H1 (cell line): ENCODE results near the gene GABRD. TPM values are rescaled to one million over a fixed set of nuclear protein-coding genes. Genes with fewer than 3 reads are reported as not detected.

Source experiments
- EZH2 ChIP-seq: fragments of 200-600 bp; sonication (generic); IDR thresholded peaks from 2 replicates; pipeline ENCODE4 v1.7.1; 2012; ENCODE audit warnings: low read depth, mild to moderate bottlenecking, moderate library complexity, low read length, inconsistent platforms; ENCODE audit not compliant: severe bottlenecking
- RNF2 ChIP-seq: fragments of 200-900, 300-1000 bp; sonication (generic); IDR thresholded peaks from 2 replicates; pipeline ENCODE4 v1.7.1; 2016; ENCODE audit warnings: borderline replicate concordance, low read depth, mild to moderate bottlenecking, antibody characterized with exemption, low read length; ENCODE audit not compliant: poor library complexity, severe bottlenecking; ENCODE audit errors: missing control alignments
- polyA plus RNA-seq, 7 experiments: library from polyadenylated mRNA; depleted of rRNA in 3 of 7; stranded (reverse) in 5 of 7; unstranded in 2 of 7; fragments of >200 nt in 5 of 7; fragments of 200-250 nt in 2 of 7; gene quantifications; 1 replicate in 5 of 7; 2 replicates in 1 of 7; 4 replicates in 1 of 7; pipeline versions ENCODE4 v1.2.1 to v1.2.3, GENCODE V29; 2011 to 2013; ENCODE audit warnings: missing spikeins in 2 of 7, mixed read lengths in 2 of 7
- total RNA-seq: library from RNA; stranded (reverse); fragmentation: NEBNext Ultra II Directional; extraction: Animal tissue kit (Norgen Biotek cat#: 25700); gene quantifications from 2 replicates; pipeline ENCODE4 v1.2.1, GENCODE V29; 2021

Gene GABRD
- total and polyA plus RNA-seq, 2 of the 8 experiments (the other 6 are each of a cell fraction or from before 2014, with no cell fraction given): 1.8 to 3.0 TPM

DNA sequence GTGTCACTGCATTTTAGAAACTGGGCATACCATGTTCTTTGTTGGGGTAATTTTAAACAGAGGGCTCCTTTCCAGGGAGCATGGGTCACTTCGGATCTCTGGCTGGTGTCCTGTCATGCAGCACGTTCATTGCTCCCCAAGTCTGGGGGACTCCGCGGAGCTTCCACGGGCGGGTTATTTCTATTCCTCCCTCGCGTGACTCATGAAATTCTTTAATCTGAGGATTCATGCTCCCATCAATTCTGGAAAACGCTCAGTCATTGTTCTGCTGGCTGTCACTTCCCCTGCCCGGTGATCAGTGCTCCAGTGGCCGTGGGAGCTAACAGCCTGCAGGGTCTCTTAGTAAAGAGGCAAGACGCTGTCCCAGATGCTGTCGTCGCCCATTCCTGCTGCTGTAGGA is 43.6 kb upstream of the GABRD start (continued):
- TF ChIP-seq EZH2 (no peak), RNF2 (no peak)
- TF ChIP-seq, all 59 proteins: peak for 0
